VCaP (cell line): ENCODE results near the gene AADACL2.
"Not testable (repeated sequence)": the region's sequence is repeated elsewhere in the genome, so short reads cannot be mapped to it uniquely, and the experiment has no call there.

Source experiments
- H3K27ac ChIP-seq: fragments of 450-650 bp; 2 replicates; pipeline ENCODE4 v1.5.1; 2017
- TF ChIP-seq, protein P1 (sequence below): fragments of 450-650 bp; conservative IDR thresholded peaks from 2 replicates; pipeline ENCODE4 v1.5.1; 2017; ENCODE audit warnings: mild to moderate bottlenecking, moderate library complexity

Gene AADACL2

GRCh38 chr3:151774910-151775309, 41.2 kb downstream of the AADACL2 start:
- TF ChIP-seq, protein P1, sequence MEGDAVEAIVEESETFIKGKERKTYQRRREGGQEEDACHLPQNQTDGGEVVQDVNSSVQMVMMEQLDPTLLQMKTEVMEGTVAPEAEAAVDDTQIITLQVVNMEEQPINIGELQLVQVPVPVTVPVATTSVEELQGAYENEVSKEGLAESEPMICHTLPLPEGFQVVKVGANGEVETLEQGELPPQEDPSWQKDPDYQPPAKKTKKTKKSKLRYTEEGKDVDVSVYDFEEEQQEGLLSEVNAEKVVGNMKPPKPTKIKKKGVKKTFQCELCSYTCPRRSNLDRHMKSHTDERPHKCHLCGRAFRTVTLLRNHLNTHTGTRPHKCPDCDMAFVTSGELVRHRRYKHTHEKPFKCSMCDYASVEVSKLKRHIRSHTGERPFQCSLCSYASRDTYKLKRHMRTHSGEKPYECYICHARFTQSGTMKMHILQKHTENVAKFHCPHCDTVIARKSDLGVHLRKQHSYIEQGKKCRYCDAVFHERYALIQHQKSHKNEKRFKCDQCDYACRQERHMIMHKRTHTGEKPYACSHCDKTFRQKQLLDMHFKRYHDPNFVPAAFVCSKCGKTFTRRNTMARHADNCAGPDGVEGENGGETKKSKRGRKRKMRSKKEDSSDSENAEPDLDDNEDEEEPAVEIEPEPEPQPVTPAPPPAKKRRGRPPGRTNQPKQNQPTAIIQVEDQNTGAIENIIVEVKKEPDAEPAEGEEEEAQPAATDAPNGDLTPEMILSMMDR, result no peak
- no peak overlapping the region for H3K27ac ChIP-seq

GRCh38 chr3:151775314-151776258, 41.9 kb downstream of the AADACL2 start:
- H3K27ac ChIP-seq, result no peak overlapping the region
- TF ChIP-seq, protein P1, result no peak

DNA sequence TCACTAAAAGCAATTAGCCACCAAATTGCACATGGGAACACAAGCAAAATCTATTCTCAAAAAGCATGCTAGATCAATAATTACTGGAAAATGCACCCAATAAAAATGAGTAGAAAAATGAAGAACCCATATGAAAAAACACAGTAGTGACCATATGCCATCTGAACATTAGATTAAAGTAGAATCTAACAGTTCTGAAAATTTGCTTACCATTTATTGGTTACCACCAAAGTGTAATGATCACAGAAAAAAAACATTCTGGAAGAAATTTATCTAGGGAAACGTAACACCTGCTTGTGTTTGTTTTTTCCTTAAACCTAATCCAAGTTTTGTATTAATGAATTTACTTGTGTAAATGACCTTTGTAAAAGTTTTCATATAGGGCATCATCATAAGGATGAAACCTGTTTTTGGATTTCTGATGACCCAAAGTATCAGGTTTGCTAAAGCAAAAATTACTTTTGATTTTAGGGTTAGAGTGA, 42.6 kb downstream of the AADACL2 start:
- TF ChIP-seq, protein P1, result no peak
- no peak overlapping the region for H3K27ac ChIP-seq

DNA sequence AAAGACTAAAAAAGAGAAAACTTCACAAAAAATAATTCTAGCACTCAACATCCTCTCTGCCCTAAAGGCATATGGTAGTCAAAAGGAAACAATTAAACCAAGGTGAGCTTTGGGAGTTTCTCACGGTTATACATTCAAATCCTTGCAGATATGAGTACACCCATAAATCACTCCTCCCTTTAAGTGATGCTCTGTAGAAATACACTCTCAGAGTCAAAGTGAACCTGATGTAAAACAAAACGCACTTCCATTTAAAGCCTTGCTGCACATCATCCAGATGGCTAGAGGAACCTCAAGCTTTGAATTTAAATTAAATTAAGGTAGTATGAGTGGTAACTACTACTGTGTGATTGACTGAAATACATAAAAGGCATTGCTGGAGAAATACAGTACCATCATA, 44.2 kb downstream of the AADACL2 start:
- TF ChIP-seq, protein P1, result no peak
- H3K27ac ChIP-seq, result no peak overlapping the region

DNA sequence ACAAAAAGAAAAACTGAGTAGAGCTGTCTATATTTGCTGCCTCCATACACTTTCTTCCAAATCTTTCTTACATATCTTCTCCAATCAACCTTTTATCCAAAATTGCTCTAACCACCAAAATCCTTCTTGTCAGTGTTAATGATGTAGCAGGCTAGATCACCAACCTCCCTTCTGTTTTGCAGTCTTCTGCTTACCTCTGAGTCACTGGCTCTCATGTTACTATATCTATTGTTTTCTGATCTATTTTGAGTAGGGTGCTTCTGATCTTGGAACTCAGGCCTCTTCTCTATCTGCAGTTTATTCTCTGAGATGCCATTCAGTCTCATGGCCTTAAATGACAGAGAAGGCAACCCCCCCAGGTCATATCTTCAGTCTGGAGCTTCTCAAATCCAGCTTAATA, 53.9 kb downstream of the AADACL2 start:
- TF ChIP-seq, protein P1, result no peak

GRCh38 chr3:151788401-151788800, 54.7 kb downstream of the AADACL2 start:
- no peak overlapping the region for H3K27ac ChIP-seq
- TF ChIP-seq, protein P1, result no peak

More for the DNA sequence above, 53.9 kb downstream of the AADACL2 start:
- no peak overlapping the region for H3K27ac ChIP-seq

GRCh38 chr3:151789853-151790463, 56.2 kb downstream of the AADACL2 start:
- no peak overlapping the region for H3K27ac ChIP-seq
- TF ChIP-seq, protein P1, result no peak

DNA sequence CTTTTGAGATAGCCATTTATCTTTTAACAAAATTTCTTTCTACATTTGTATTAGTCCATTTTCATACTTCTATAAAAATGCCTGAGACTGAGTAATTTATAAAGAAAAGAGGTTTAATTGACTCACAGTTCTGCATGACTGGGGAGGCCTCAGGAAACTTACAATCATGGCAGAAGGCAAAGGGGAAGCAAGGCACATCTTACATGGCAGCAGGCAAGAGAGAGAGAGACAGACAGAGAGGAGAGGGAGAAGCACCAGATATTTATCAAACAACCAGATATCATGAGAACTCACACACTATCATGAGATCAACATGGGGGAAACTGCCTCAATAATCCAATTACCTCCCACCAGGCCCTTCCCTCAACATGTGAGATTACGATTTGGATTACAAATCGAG, 57.0 kb downstream of the AADACL2 start:
- not testable (repeated sequence) for H3K27ac ChIP-seq
